GM23338 (cell line): ENCODE data around the gene ZFP62.
"Not testable (repeated sequence)": the region's sequence is repeated elsewhere in the genome, so short reads cannot be mapped to it uniquely, and the experiment has no call there.

Experiments used
- EZH2 ChIP-seq: fragments of 200-600 bp; sonication (generic); IDR thresholded peaks from one replicate; pipeline ENCODE4 v1.8.0; 2017; ENCODE audit warnings: antibody characterized with exemption, mild to moderate bottlenecking, low read depth; ENCODE audit not compliant: unreplicated experiment
- EZH2phosphoT487 ChIP-seq: fragments of 200-600 bp; sonication (generic); IDR thresholded peaks from one replicate; pipeline ENCODE4 v1.8.1; 2018; ENCODE audit warnings: antibody characterized with exemption; ENCODE audit not compliant: unreplicated experiment
- JUNB ChIP-seq: IDR thresholded peaks from one replicate; pipeline ENCODE4 v1.6.1; 2016; ENCODE audit warnings: antibody characterized with exemption; ENCODE audit not compliant: unreplicated experiment
- POLR2AphosphoS5 ChIP-seq: IDR thresholded peaks from 2 replicates; pipeline ENCODE4 v1.6.1; 2016; ENCODE audit warnings: antibody characterized with exemption, low read depth
- TF ChIP-seq, protein P1 (sequence below), 2 experiments: fragments of 200-600 bp in 1 of 2; sonication (generic) in 1 of 2; conservative IDR thresholded peaks; 2 replicates each; pipeline versions ENCODE4 v1.5.1 to v1.6.1; 2016 to 2017; ENCODE audit warnings: antibody characterized with exemption in 2 of 2, low read depth in 2 of 2, mild to moderate bottlenecking in 2 of 2, moderate library complexity in 1 of 2
- TF ChIP-seq, protein P2 (sequence below): IDR thresholded peaks from one replicate; pipeline ENCODE4 v1.6.1; 2018; ENCODE audit warnings: antibody characterized with exemption; ENCODE audit not compliant: unreplicated experiment
- TF ChIP-seq, protein P3 (sequence below): fragments of 250-450 bp; sonication (Bioruptor Pico); IDR thresholded peaks from 2 replicates; pipeline ENCODE4 v1.5.0; 2020; ENCODE audit warnings: mild to moderate bottlenecking, moderate library complexity

DNA sequence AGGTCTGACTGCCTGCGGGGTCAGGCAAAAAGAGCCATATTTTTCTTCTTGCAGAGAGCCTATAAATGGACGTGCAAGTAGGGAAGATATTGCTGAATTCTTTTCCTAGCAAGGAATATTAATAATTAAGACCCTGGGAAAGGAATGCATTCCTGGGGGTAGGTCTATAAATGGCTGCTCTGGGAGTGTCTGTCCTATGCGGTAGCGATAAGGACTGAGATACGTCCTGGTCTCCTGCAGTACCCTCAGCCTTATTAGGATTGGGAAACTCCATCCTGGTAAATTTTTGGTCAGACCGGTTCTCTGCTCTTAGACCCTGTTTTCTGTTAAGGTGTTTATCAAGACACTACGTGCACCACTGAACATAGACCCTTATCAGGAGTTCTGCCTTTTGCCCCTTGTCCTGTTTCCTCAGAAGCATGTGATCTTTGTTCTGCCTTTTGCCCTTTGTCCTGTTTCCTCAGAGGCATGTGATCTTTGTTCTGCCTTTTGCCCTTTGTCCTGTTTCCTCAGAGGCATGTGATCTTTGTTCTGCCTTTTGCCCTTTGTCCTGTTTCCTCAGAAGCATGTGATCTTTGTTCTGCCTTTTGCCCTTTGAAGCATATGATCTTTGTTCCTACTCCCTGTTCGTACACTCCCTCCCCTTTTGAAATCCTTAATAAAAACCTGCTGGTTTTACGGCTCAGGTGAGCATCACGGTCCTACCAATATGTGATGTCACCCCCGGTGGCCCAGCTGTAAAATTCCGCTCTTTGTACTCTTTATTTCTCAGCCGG lies 32.1 kb downstream of the ZFP62 start:
- TF ChIP-seq, protein P1, sequence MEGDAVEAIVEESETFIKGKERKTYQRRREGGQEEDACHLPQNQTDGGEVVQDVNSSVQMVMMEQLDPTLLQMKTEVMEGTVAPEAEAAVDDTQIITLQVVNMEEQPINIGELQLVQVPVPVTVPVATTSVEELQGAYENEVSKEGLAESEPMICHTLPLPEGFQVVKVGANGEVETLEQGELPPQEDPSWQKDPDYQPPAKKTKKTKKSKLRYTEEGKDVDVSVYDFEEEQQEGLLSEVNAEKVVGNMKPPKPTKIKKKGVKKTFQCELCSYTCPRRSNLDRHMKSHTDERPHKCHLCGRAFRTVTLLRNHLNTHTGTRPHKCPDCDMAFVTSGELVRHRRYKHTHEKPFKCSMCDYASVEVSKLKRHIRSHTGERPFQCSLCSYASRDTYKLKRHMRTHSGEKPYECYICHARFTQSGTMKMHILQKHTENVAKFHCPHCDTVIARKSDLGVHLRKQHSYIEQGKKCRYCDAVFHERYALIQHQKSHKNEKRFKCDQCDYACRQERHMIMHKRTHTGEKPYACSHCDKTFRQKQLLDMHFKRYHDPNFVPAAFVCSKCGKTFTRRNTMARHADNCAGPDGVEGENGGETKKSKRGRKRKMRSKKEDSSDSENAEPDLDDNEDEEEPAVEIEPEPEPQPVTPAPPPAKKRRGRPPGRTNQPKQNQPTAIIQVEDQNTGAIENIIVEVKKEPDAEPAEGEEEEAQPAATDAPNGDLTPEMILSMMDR (conservative IDR thresholded peaks at IDR 0.05; ENCODE audit: low read depth in 2 of 2), result not testable (repeated sequence)
- TF ChIP-seq EZH2, EZH2phosphoT487, POLR2AphosphoS5, JUNB: not testable (repeated sequence)
- TF ChIP-seq, protein P2, sequence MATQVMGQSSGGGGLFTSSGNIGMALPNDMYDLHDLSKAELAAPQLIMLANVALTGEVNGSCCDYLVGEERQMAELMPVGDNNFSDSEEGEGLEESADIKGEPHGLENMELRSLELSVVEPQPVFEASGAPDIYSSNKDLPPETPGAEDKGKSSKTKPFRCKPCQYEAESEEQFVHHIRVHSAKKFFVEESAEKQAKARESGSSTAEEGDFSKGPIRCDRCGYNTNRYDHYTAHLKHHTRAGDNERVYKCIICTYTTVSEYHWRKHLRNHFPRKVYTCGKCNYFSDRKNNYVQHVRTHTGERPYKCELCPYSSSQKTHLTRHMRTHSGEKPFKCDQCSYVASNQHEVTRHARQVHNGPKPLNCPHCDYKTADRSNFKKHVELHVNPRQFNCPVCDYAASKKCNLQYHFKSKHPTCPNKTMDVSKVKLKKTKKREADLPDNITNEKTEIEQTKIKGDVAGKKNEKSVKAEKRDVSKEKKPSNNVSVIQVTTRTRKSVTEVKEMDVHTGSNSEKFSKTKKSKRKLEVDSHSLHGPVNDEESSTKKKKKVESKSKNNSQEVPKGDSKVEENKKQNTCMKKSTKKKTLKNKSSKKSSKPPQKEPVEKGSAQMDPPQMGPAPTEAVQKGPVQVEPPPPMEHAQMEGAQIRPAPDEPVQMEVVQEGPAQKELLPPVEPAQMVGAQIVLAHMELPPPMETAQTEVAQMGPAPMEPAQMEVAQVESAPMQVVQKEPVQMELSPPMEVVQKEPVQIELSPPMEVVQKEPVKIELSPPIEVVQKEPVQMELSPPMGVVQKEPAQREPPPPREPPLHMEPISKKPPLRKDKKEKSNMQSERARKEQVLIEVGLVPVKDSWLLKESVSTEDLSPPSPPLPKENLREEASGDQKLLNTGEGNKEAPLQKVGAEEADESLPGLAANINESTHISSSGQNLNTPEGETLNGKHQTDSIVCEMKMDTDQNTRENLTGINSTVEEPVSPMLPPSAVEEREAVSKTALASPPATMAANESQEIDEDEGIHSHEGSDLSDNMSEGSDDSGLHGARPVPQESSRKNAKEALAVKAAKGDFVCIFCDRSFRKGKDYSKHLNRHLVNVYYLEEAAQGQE, result not testable (repeated sequence)
- TF ChIP-seq, protein P3, sequence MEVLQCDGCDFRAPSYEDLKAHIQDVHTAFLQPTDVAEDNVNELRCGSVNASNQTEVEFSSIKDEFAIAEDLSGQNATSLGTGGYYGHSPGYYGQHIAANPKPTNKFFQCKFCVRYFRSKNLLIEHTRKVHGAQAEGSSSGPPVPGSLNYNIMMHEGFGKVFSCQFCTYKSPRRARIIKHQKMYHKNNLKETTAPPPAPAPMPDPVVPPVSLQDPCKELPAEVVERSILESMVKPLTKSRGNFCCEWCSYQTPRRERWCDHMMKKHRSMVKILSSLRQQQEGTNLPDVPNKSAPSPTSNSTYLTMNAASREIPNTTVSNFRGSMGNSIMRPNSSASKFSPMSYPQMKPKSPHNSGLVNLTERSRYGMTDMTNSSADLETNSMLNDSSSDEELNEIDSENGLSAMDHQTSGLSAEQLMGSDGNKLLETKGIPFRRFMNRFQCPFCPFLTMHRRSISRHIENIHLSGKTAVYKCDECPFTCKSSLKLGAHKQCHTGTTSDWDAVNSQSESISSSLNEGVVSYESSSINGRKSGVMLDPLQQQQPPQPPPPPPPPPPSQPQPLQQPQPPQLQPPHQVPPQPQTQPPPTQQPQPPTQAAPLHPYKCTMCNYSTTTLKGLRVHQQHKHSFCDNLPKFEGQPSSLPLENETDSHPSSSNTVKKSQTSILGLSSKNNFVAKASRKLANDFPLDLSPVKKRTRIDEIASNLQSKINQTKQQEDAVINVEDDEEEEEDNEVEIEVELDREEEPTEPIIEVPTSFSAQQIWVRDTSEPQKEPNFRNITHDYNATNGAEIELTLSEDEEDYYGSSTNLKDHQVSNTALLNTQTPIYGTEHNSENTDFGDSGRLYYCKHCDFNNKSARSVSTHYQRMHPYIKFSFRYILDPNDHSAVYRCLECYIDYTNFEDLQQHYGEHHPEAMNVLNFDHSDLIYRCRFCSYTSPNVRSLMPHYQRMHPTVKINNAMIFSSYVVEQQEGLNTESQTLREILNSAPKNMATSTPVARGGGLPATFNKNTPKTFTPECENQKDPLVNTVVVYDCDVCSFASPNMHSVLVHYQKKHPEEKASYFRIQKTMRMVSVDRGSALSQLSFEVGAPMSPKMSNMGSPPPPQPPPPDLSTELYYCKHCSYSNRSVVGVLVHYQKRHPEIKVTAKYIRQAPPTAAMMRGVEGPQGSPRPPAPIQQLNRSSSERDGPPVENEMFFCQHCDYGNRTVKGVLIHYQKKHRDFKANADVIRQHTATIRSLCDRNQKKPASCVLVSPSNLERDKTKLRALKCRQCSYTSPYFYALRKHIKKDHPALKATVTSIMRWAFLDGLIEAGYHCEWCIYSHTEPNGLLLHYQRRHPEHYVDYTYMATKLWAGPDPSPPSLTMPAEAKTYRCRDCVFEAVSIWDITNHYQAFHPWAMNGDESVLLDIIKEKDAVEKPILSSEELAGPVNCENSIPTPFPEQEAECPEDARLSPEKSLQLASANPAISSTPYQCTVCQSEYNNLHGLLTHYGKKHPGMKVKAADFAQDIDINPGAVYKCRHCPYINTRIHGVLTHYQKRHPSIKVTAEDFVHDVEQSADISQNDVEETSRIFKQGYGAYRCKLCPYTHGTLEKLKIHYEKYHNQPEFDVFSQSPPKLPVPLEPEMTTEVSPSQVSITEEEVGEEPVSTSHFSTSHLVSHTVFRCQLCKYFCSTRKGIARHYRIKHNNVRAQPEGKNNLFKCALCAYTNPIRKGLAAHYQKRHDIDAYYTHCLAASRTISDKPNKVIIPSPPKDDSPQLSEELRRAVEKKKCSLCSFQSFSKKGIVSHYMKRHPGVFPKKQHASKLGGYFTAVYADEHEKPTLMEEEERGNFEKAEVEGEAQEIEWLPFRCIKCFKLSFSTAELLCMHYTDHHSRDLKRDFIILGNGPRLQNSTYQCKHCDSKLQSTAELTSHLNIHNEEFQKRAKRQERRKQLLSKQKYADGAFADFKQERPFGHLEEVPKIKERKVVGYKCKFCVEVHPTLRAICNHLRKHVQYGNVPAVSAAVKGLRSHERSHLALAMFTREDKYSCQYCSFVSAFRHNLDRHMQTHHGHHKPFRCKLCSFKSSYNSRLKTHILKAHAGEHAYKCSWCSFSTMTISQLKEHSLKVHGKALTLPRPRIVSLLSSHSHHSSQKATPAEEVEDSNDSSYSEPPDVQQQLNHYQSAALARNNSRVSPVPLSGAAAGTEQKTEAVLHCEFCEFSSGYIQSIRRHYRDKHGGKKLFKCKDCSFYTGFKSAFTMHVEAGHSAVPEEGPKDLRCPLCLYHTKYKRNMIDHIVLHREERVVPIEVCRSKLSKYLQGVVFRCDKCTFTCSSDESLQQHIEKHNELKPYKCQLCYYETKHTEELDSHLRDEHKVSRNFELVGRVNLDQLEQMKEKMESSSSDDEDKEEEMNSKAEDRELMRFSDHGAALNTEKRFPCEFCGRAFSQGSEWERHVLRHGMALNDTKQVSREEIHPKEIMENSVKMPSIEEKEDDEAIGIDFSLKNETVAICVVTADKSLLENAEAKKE, result not testable (repeated sequence)
